SJSA1 (cell line): ENCODE results near the gene CTRB1. TPM values are rescaled to one million over a fixed set of nuclear protein-coding genes. Genes with fewer than 3 reads are reported as not detected.
"Not testable (repeated sequence)": the region's sequence is repeated elsewhere in the genome, so short reads cannot be mapped to it uniquely, and the experiment has no call there.

Source experiments
- DNase-seq, 2 experiments: peaks; one replicate each; pipeline ENCODE4 v3.0.0-alpha.2; 2015 to 2020; ENCODE audit warnings: low spot score in 2 of 2, low read depth in 1 of 2
- H3K27ac ChIP-seq: fragments of 250-450 bp; sonication (Bioruptor Pico); 2 replicates; pipeline ENCODE4 v1.5.1; 2020; ENCODE audit warnings: mild to moderate bottlenecking, moderate library complexity
- H3K27me3 ChIP-seq: fragments of 250-450 bp; sonication (Bioruptor Pico); replicated peaks from 2 replicates; pipeline ENCODE4 v1.5.1; 2020; ENCODE audit warnings: mild to moderate bottlenecking, moderate library complexity
- H3K36me3 ChIP-seq: fragments of 250-450 bp; sonication (Bioruptor Pico); 2 replicates; pipeline ENCODE4 v1.5.1; 2020; ENCODE audit warnings: mild to moderate bottlenecking
- H3K4me1 ChIP-seq: fragments of 250-450 bp; sonication (Bioruptor Pico); replicated peaks from 2 replicates; pipeline ENCODE4 v1.6.1; 2021; ENCODE audit warnings: mild to moderate bottlenecking
- H3K4me3 ChIP-seq: fragments of 250-450 bp; sonication (Bioruptor Pico); 2 replicates; pipeline ENCODE4 v1.5.1; 2020; ENCODE audit warnings: mild to moderate bottlenecking
- H3K9me3 ChIP-seq: fragments of 250-450 bp; sonication (Bioruptor Pico); replicated peaks from 2 replicates; pipeline ENCODE4 v1.5.1; 2020; ENCODE audit warnings: mild to moderate bottlenecking
- total RNA-seq: library from RNA; depleted of rRNA; stranded (reverse); fragments of >200 nt; shearing (Covaris generic); gene quantifications from 2 replicates; pipeline ENCODE4 v1.2.3, GENCODE V29; 2014

CTRB1 gene
- total RNA-seq, 1 experiment from 2014 or later = not detected

GRCh38 chr16:75236232-75236631, 17.4 kb downstream of the CTRB1 start:
- H3K9me3 ChIP-seq = no peaks in the 10 kb centered on the region; the same call in 1 of the 2 replicates
- H3K36me3 ChIP-seq = peaks cover 100% of the 10 kb centered on the region
- no peaks in the 10 kb centered on the region for H3K27me3 ChIP-seq
- H3K4me1 ChIP-seq = peaks cover 41% of the 10 kb centered on the region
- H3K27ac ChIP-seq = no peak overlapping the region
- no peak for DNase-seq
- no peak overlapping the region for H3K4me3 ChIP-seq

GRCh38 chr16:75236736-75237397, 18.1 kb downstream of the CTRB1 start:
- Histone ChIP-seq H3K9me3 (no peaks in the 10 kb centered on the region; the same call in 1 of the 2 replicates), H3K4me3 (no peak overlapping the region), H3K27ac (no peak overlapping the region), H3K4me1 (peaks cover 41% of the 10 kb centered on the region), H3K27me3 (no peaks in the 10 kb centered on the region), H3K36me3 (peaks cover 99% of the 10 kb centered on the region)
- no peak for DNase-seq

DNA sequence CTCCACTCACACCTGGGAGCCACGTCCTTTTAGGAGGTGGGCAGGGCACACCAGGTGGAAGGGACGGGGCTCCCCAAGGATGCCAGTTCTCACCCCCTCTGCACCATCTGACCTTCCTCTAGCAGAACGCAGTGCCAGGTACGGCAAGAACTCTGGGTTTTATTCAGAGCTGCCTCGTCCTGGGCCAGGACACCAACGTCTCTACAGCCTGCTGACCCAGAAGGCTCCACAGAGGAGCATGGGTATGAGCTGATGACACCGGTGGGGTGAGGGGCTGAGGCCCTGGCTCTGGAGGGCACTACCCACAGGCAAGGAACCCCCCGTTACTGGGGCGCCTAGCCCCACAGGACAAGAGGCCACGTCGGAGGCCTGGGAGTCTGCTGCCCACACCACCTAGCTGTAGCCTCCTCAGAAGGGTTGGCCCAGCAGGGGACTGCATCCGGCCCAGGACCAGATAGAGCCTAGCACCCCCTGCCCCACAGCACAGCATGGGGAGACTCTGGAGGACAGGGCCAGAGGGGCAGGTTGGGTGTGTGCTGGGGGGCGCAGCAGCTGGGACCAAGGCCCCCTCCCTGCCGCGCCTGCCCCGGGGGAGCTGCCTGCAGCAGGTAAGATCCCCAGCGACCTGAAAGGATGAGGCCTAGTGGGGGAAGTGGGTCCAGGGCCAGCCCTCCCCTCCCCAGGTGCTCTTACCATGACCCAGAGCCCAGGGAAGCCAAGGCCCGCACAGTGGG, 18.8 kb downstream of the CTRB1 start:
- DNase-seq = no peak
- no peaks in the 10 kb centered on the region; the same call in 1 of the 2 replicates for H3K9me3 ChIP-seq
- H3K4me3 ChIP-seq = no peak overlapping the region
- no peaks in the 10 kb centered on the region for H3K27me3 ChIP-seq
- H3K4me1 ChIP-seq = peaks cover 41% of the 10 kb centered on the region
- H3K27ac ChIP-seq = 0 out of 2 replicates have a peak overlapping the region, but pooled peaks have one; percentile 16
- H3K36me3 ChIP-seq = peaks cover 99% of the 10 kb centered on the region

DNA sequence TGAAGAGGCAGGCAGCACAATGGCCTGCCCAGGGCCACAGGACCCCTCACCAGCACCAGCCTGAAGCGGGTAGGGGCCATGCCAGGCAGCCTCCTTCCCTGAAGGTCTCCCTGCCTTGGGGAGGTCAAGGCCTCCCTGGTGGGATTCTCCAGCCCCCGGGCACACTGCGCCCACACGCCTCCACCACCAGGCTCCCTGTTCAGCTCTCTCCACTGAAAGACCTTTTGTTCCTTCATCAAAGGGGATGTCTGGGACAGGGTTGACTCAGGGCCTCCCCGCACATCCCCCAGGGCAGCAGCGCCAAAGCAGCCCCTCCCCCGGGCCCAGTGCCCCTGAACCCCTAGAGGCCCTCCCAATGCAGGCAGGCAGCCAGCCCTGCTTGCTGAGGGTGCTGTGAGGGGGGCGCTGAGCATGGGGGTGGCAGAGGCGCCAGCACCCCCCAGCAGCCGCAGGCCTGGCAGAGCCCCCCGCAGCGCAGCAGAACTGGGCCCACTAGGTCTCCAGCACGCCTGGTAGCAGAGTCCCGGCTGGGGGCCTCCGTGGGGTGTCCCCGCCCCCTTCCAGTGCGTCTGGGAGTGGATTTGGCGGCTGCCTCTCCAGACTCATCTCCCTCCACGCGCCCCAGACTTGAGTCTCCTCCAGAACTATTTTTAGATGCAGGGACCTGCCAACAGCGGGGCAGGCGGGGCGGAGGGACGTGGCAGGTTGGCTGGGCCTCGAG, 19.5 kb downstream of the CTRB1 start:
- Histone ChIP-seq H3K27me3 (no peaks in the 10 kb centered on the region), H3K9me3 (no peaks in the 10 kb centered on the region; the same call in 1 of the 2 replicates), H3K4me3 (no peak overlapping the region), H3K4me1 (peaks cover 41% of the 10 kb centered on the region), H3K27ac (peak overlapping the region; percentile 33; the same call in 1 of the 2 replicates), H3K36me3 (peaks cover 99% of the 10 kb centered on the region)
- DNase-seq = no peak

GRCh38 chr16:75238853-75239541, 20.2 kb downstream of the CTRB1 start:
- Histone ChIP-seq H3K36me3 (peaks cover 99% of the 10 kb centered on the region), H3K27ac (peak overlapping the region; percentile 33; the same call in 1 of the 2 replicates), H3K4me3 (no peak overlapping the region), H3K27me3 (no peaks in the 10 kb centered on the region), H3K4me1 (peaks cover 44% of the 10 kb centered on the region), H3K9me3 (no peaks in the 10 kb centered on the region; the same call in 1 of the 2 replicates)
- peak in 1 of 2 experiments; percentile 54 for DNase-seq

GRCh38 chr16:75239542-75240122, 20.8 kb downstream of the CTRB1 start:
- peaks cover 99% of the 10 kb centered on the region for H3K36me3 ChIP-seq
- no peak for DNase-seq
- no peak overlapping the region for H3K4me3 ChIP-seq
- 0 out of 2 replicates have a peak overlapping the region, but pooled peaks have one; percentile 6 for H3K27ac ChIP-seq
- no peaks in the 10 kb centered on the region for H3K9me3 ChIP-seq
- H3K4me1 ChIP-seq = peaks cover 44% of the 10 kb centered on the region
- H3K27me3 ChIP-seq = no peaks in the 10 kb centered on the region

DNA sequence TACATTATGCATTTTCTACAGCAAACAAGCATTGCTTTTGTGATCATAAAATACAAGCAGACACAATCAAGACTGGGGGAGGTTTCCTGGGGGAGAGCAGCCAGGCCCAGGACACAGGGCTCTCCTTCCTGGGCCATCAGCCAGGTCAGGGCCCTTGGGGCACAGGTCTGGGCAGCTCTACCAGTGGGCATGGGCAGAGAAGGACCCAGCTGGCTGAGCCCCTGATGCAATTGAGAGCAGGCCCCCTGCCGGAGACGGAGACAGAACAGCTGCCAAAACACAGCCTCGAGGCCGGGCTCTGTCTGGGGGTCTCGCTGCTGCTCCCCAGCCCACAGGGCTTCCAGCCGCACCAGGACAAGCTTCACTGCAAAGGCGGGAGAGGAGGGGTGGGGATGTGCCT, 21.8 kb downstream of the CTRB1 start:
- H3K27me3 ChIP-seq, H3K9me3 ChIP-seq, DNase-seq, H3K27ac ChIP-seq, H3K4me3 ChIP-seq: not testable (repeated sequence)
- Histone ChIP-seq H3K36me3 (peaks cover 90% of the 10 kb centered on the region), H3K4me1 (peaks cover 54% of the 10 kb centered on the region)

- Histone ChIP-seq H3K4me1 (peaks cover 62% of the 10 kb centered on the region), H3K4me3 (no peak overlapping the region), H3K27ac (no peak overlapping the region), H3K9me3 (no peaks in the 10 kb centered on the region), H3K27me3 (no peaks in the 10 kb centered on the region), H3K36me3 (peaks cover 87% of the 10 kb centered on the region)
- DNase-seq = no peak
Observed at GRCh38 chr16:75241412-75241811, 22.6 kb downstream of the CTRB1 start.

- Histone ChIP-seq H3K4me1 (peaks cover 68% of the 10 kb centered on the region), H3K27ac (no peak overlapping the region), H3K9me3 (no peaks in the 10 kb centered on the region), H3K4me3 (no peak overlapping the region), H3K27me3 (no peaks in the 10 kb centered on the region), H3K36me3 (peaks cover 87% of the 10 kb centered on the region)
- no peak for DNase-seq
Observed at GRCh38 chr16:75241955-75242354, 23.2 kb downstream of the CTRB1 start.

GRCh38 chr16:75242436-75243078, 23.8 kb downstream of the CTRB1 start:
- not testable (repeated sequence) for H3K27ac ChIP-seq

DNA sequence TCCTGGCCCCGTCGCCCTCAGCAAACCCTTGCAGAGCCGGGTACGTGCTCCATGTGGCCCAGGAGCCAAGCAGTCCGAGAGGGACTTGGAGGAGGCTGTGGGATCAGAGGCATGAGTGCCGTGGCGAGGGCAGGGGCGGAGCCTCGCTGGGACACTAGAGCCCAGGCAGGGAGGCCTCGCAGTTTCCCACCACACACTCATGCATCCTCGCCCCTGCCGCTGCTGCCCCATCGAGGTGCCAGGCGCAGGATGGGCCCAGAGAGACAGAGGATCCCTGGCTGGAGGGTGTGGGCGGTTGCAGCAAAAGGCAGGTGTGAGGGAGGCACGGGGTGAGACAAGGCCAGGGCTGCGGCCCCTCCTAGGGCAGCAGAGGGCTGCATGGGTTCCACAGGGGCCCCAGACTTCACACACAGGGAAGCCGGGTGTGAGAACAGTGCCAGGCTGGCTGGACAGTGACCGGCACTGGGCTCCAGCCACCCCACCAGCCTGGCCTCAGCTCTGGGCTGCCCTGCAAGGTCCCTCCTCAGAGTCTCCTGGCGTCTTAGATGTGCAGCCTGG, 25.0 kb downstream of the CTRB1 start:
- Histone ChIP-seq H3K9me3 (no peaks in the 10 kb centered on the region), H3K4me1 (peaks cover 70% of the 10 kb centered on the region), H3K27ac (peak overlapping the region; percentile 92), H3K36me3 (peaks cover 87% of the 10 kb centered on the region), H3K4me3 (no peak overlapping the region), H3K27me3 (no peaks in the 10 kb centered on the region)
- DNase-seq = no peak

More at GRCh38 chr16:75242436-75243078, 23.8 kb downstream of the CTRB1 start:
- not testable (repeated sequence) for H3K27me3 ChIP-seq, H3K4me3 ChIP-seq, DNase-seq, H3K9me3 ChIP-seq
- Histone ChIP-seq H3K4me1 (peaks cover 70% of the 10 kb centered on the region), H3K36me3 (peaks cover 87% of the 10 kb centered on the region)

DNA sequence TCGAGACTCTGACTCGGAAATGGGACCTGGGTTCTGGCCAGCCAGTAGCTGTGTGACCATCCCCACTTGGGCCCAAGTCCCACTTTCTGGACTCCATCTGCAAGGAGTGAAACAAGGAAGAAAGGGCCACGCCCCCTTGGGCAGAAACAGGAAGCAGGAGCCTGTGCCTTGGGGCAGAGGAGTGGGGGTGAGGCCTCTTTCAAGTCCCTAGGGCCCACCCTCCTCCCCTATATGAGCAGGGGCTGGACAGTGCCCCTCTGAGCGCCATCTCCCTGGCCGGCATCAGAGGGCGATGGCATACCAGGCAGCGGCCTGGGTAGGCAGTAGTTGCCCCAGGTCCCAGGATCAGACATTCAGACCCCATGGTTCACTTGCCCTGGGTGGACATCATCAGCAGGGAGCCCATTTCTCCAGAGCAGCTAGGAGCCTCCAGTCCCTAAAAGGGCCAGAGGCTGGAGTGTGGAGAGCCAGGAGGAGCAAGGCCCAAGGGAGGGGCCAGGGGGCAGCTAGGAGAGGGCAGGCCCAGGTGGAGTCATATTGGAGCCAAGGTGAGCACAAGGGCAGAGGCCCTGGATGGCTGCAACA, 25.5 kb downstream of the CTRB1 start:
- peaks cover 86% of the 10 kb centered on the region for H3K36me3 ChIP-seq
- no peaks in the 10 kb centered on the region for H3K9me3 ChIP-seq
- H3K4me1 ChIP-seq = peaks cover 70% of the 10 kb centered on the region
- DNase-seq = peak; percentile 64 to 80
- no peak overlapping the region for H3K4me3 ChIP-seq
- peak overlapping the region; percentile 92 for H3K27ac ChIP-seq
- H3K27me3 ChIP-seq = no peaks in the 10 kb centered on the region
